HEK293T (cell line): Measurements from ENCODE around the gene SPATA25.

ENCODE experiments used
- BHLHE40 ChIP-seq: fragments of 450-650 bp; IDR thresholded peaks from 2 replicates; pipeline ENCODE4 v1.6.1; 2016; ENCODE audit warnings: mild to moderate bottlenecking, moderate library complexity, borderline replicate concordance
- ZNF384 ChIP-seq: fragments of 450-650 bp; IDR thresholded peaks from 2 replicates; pipeline ENCODE4 v1.6.1; 2016

- TF ChIP-seq ZNF384, result no peak
- no peak for TF ChIP-seq BHLHE40
Measured at GRCh38 chr20:45872626-45873025, 14.8 kb downstream of the SPATA25 start.
